ENCODE measurements around the gene ELOB.

The ELOB gene

GRCh38 chr16:2755158-2755557 is 21.9 kb downstream of the ELOB start (continued):
- TF ChIP-seq ZNF426 (tag by site-specific recombination; IDR thresholded peaks at IDR 0.05): no peak

DNA sequence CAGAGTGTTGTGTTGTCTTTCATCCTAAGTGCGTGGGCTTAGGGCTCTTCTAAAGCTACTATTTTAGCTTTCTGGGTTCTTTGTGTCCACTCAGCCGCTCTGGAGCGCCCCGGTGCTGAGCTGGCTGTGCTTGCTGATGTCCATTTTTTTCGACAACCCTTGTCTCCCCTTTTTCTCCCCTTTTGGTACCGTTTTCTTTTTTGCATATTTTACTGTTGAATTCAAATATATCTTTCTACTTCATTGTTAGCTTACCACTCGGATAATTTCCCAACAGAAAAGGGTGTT is 23.4 kb downstream of the ELOB start:
- H3K9me3 ChIP-seq (ENCODE audit: control insufficient read depth, insufficient read depth, low read depth, low read length): no peaks in the 10 kb centered on the region
- ChIA-PET POLR2A (interaction anchor here (1.1 to 2.0 kb wide), 8 partner anchors 9 to 152 kb away, joined by 3 to 22 read pairs (median 6); partner anchors contain the start of genes ELOB and FLYWCH2), CTCF (interaction anchor here (0.6 to 1.9 kb wide), 6 partner anchors 16 to 167 kb away, joined by 3 to 7 read pairs (median 4); no protein-coding TSS in a partner anchor)
- TF ChIP-seq TCF7L2 (IDR thresholded peaks at IDR 0.05; ENCODE audit: borderline replicate concordance, low read depth, low read length) (no peak), ZNF610 (tag by site-specific recombination; IDR thresholded peaks at IDR 0.05; ENCODE audit: borderline replicate concordance) (no peak), ZNF169 (tag by site-specific recombination; IDR thresholded peaks at IDR 0.05) (no peak), MZF1 (tag by site-specific recombination; IDR thresholded peaks at IDR 0.05; ENCODE audit: borderline replicate concordance) (no peak), ZBTB17 (tag by site-specific recombination; IDR thresholded peaks at IDR 0.05) (no peak), ELK4 (IDR thresholded peaks at IDR 0.05; ENCODE audit: borderline replicate concordance, low read depth, low read length) (no peak), ZNF510 (tag by site-specific recombination; IDR thresholded peaks at IDR 0.05; ENCODE audit: insufficient replicate concordance) (no peak)
- peaks cover 5% of the 10 kb centered on the region for H3K4me1 ChIP-seq (ENCODE audit: control insufficient read depth, insufficient read depth, low read length)
- peak overlapping the region; percentile 96 for H3K4me3 ChIP-seq (ENCODE audit: low read depth, low read length)
- peaks cover 23 to 67% of the 10 kb centered on the region in 2 experiments for H3K36me3 ChIP-seq (ENCODE audit: control insufficient read depth in 2 of 2, insufficient read depth in 1 of 2, low read length in 2 of 2)
- H3K27ac ChIP-seq (ENCODE audit: extremely low read depth, low read depth, low read length): peak overlapping the region; percentile 97

DNA sequence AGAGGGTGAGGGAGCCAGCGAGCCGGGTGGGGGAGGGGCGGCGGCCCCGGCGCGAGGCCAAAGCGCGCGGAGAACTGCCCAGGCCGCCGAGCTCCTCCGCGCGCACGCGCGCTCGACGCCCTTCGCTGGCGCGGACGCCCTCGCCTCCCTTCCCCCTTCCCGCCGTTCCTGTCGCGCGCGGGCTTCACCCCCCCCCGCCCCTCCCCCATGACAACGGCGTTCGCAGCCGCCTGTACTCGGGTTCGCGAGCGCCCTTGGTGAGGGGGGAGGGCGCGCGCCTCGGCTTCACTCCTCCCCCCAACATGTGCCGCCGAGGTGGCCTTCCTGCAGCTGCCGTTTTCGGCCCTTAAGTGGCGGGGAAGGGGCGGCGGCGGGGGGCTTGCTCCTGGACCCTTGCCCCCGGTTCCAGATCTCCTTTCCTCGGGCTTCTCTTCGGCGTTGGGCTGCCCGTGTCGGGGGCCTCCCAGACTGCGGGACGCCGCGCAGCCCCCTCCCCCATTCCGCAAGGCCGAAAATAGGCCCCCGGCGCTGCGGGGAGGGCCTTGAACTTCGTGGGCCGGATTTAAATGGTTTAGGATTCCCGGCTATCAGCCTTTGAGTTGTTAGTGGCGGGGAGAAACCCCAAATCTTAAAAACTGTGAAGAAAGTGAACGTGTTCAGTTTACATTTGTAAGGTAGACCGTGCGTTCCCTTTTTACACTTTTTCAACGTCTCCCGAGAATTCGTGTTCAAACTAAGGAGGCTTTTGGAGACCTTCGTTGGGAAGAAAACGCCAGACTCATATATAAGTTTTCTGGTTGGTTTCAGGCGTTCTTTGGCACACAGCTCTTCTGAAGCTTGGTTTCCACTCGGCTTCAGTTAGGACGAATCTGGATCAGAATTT is 24.0 kb downstream of the ELOB start:
- peak overlapping the region; percentile 96 for H3K4me3 ChIP-seq (ENCODE audit: low read depth, low read length)
- H3K9me3 ChIP-seq (ENCODE audit: control insufficient read depth, insufficient read depth, low read depth, low read length): no peaks in the 10 kb centered on the region
- H3K27ac ChIP-seq (ENCODE audit: extremely low read depth, low read depth, low read length): peak overlapping the region; percentile 97
- peaks cover 17 to 61% of the 10 kb centered on the region in 2 experiments for H3K36me3 ChIP-seq (ENCODE audit: control insufficient read depth in 2 of 2, insufficient read depth in 1 of 2, low read length in 2 of 2)
- CTCF ChIA-PET: interaction anchor here (0.6 to 1.9 kb wide), 5 partner anchors 16 to 167 kb away, joined by 3 to 7 read pairs (median 4); no protein-coding TSS in a partner anchor
- POLR2A ChIA-PET: interaction anchor here (0.5 to 2.0 kb wide), 26 partner anchors 10 to 970 kb away, joined by 3 to 22 read pairs (median 4); partner anchors contain the start of genes ELOB, FLYWCH2, KCTD5 and NUBP2
- H3K4me1 ChIP-seq (ENCODE audit: control insufficient read depth, insufficient read depth, low read length): peaks cover 5% of the 10 kb centered on the region
- TF ChIP-seq ZBTB44 (tag by site-specific recombination; IDR thresholded peaks at IDR 0.05) (0 out of 2 replicates have a peak, but pooled peaks have one; percentile 4), ZNF214 (tag by site-specific recombination; IDR thresholded peaks at IDR 0.05; ENCODE audit: borderline replicate concordance) (no peak), ZNF184 (tag by site-specific recombination; IDR thresholded peaks at IDR 0.05) (no peak), ZNF140 (tag by site-specific recombination; IDR thresholded peaks at IDR 0.05) (no peak), ZNF792 (tag by site-specific recombination; IDR thresholded peaks at IDR 0.05) (0 out of 2 replicates have a peak, but pooled peaks have one; percentile 36), PRDM4 (tag by site-specific recombination; IDR thresholded peaks at IDR 0.05) (peak; percentile 17; the same call in 1 of the 2 replicates), INSM2 (tag by site-specific recombination; IDR thresholded peaks at IDR 0.05) (peak; percentile 42; the same call in 1 of the 2 replicates), ZNF501 (tag by site-specific recombination; IDR thresholded peaks at IDR 0.05) (0 out of 2 replicates have a peak, but pooled peaks have one; percentile 25), ZBTB21 (tag by site-specific recombination; IDR thresholded peaks at IDR 0.05) (no peak), ZNF610 (tag by site-specific recombination; IDR thresholded peaks at IDR 0.05; ENCODE audit: borderline replicate concordance) (peak; percentile 68), MEIS1 (CRISPR knock-in tag; IDR thresholded peaks at IDR 0.05; ENCODE audit: borderline replicate concordance) (no peak), GLI4 (tag by site-specific recombination; IDR thresholded peaks at IDR 0.05) (no peak), WT1 (tag by site-specific recombination; IDR thresholded peaks at IDR 0.05) (no peak), ZNF169 (tag by site-specific recombination; IDR thresholded peaks at IDR 0.05) (no peak), ZNF585B (tag by site-specific recombination; IDR thresholded peaks at IDR 0.05) (no peak), ZNF747 (tag by site-specific recombination; IDR thresholded peaks at IDR 0.05) (no peak)
- TF ChIP-seq, protein P1, sequence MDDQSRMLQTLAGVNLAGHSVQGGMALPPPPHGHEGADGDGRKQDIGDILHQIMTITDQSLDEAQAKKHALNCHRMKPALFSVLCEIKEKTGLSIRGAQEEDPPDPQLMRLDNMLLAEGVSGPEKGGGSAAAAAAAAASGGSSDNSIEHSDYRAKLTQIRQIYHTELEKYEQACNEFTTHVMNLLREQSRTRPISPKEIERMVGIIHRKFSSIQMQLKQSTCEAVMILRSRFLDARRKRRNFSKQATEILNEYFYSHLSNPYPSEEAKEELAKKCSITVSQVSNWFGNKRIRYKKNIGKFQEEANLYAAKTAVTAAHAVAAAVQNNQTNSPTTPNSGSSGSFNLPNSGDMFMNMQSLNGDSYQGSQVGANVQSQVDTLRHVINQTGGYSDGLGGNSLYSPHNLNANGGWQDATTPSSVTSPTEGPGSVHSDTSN (CRISPR knock-in tag; IDR thresholded peaks at IDR 0.05): 0 out of 2 replicates have a peak, but pooled peaks have one; percentile 13
